ENCODE results near the gene ERGIC1. TPM values are rescaled to one million over a fixed set of nuclear protein-coding genes. Genes with fewer than 3 reads are reported as not detected.

ERGIC1 gene
- total and polyA plus RNA-seq, 10 of the 15 experiments (the other 5 are each of a cell fraction or from before 2014, with no cell fraction given), result 8.8 to 104 (median 76.3) TPM

DNA sequence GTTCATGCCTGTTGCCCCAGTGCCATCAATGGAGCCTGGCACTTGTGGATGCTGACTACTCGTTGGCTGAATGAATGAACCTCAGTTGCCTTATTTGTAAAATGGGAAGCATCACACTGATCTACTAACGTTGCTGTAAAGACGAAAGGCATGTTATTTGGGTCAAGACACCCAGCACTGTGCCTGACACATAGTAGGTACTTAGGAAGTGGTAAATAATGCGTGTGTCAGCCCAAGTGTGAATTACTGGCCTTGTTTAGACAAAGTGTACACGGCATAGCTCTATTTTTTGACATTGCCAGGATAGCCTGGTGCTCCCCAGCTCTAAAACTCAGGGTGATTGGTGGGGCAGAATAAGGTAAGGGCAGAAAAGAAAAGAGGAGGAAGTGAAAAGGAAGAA lies 27.4 kb downstream of the ERGIC1 start:
- H3K36me3 ChIP-seq (ENCODE audit: control insufficient read depth in 2 of 2, insufficient read depth in 2 of 2, low read length in 1 of 2), result peaks cover 0 to 4% of the 10 kb centered on the region in 2 experiments; a peak in 3 of 4 replicates
- no peak overlapping the region for H3K9ac ChIP-seq (ENCODE audit: control insufficient read depth, insufficient read depth, low read length)
- ATAC-seq (no peak), FAIRE-seq (no peak), DNase-seq (ENCODE audit: low read depth, low spot score) (no peak)
- no peak overlapping the region for H2AFZ ChIP-seq (ENCODE audit: control insufficient read depth, low read depth, low read length)
- H3K4me2 ChIP-seq (ENCODE audit: control insufficient read depth, insufficient read depth), result no peak overlapping the region
- WGBS (ENCODE audit: insufficient coverage, insufficient replicate concordance, low lambda C conversion rate, missing lambda C conversion rate), result 97% methylated on average over 5 of the region's 5 CpGs
- no peak overlapping the region for H3K4me3 ChIP-seq
- H3K9me3 ChIP-seq (replicated peaks; ENCODE audit: control insufficient read depth, insufficient read depth, low read length), result no peaks in the 10 kb centered on the region
- ChIA-PET SMC1A (ENCODE audit: uncharacterized antibody, unreplicated experiment) (no interaction called here), RAD21 (ENCODE audit: unreplicated experiment) (no interaction called here), POLR2A (no interaction called here), CTCF (interaction anchor here (1.1 kb wide), 1 partner anchor 10 kb away, joined by 5 read pairs; no protein-coding TSS in a partner anchor)
- in situ Hi-C loops (cut with MboI), result no loop called here
- H3K4me1 ChIP-seq (ENCODE audit: control insufficient read depth, insufficient read depth, low read length), result no peaks in the 10 kb centered on the region
- no TSS peak for BruUV-seq (replicated peaks)
- no peaks in the 10 kb centered on the region; the same call in none of the 2 replicates for H3K79me2 ChIP-seq (ENCODE audit: control insufficient read depth, insufficient read depth, low read length)
- H4K20me1 ChIP-seq (ENCODE audit: control insufficient read depth, insufficient read depth), result no peaks in the 10 kb centered on the region
- H3K27me3 ChIP-seq (replicated peaks in 1 of 2; ENCODE audit: control insufficient read depth in 2 of 2, insufficient read depth in 2 of 2, low read length in 1 of 2), result no peaks in the 10 kb centered on the region
- H3K27ac ChIP-seq (ENCODE audit: control insufficient read depth, insufficient read depth), result no peak overlapping the region
- TF ChIP-seq RFX5 (IDR thresholded peaks at IDR 0.05; ENCODE audit: low read depth, low read length) (no peak), BHLHE40 (IDR thresholded peaks at IDR 0.05; ENCODE audit: borderline replicate concordance in 1 of 2, low read depth in 2 of 2, low read length in 1 of 2) (no peak), BRCA1 (IDR thresholded peaks at IDR 0.05; ENCODE audit: low read depth, low read length) (no peak), IKZF1 (conservative IDR thresholded peaks at IDR 0.05) (no peak), NR2C1 (IDR thresholded peaks at IDR 0.05) (no peak), ZNF217 (IDR thresholded peaks at IDR 0.05) (no peak), TARDBP (IDR thresholded peaks at IDR 0.05; ENCODE audit: borderline replicate concordance) (no peak), ZNF24 (IDR thresholded peaks at IDR 0.05) (no peak), IKZF2 (IDR thresholded peaks at IDR 0.05) (no peak)
- TF ChIP-seq, protein P1, sequence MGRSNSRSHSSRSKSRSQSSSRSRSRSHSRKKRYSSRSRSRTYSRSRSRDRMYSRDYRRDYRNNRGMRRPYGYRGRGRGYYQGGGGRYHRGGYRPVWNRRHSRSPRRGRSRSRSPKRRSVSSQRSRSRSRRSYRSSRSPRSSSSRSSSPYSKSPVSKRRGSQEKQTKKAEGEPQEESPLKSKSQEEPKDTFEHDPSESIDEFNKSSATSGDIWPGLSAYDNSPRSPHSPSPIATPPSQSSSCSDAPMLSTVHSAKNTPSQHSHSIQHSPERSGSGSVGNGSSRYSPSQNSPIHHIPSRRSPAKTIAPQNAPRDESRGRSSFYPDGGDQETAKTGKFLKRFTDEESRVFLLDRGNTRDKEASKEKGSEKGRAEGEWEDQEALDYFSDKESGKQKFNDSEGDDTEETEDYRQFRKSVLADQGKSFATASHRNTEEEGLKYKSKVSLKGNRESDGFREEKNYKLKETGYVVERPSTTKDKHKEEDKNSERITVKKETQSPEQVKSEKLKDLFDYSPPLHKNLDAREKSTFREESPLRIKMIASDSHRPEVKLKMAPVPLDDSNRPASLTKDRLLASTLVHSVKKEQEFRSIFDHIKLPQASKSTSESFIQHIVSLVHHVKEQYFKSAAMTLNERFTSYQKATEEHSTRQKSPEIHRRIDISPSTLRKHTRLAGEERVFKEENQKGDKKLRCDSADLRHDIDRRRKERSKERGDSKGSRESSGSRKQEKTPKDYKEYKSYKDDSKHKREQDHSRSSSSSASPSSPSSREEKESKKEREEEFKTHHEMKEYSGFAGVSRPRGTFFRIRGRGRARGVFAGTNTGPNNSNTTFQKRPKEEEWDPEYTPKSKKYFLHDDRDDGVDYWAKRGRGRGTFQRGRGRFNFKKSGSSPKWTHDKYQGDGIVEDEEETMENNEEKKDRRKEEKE (IDR thresholded peaks at IDR 0.05), result no peak
- TF ChIP-seq, protein P2, sequence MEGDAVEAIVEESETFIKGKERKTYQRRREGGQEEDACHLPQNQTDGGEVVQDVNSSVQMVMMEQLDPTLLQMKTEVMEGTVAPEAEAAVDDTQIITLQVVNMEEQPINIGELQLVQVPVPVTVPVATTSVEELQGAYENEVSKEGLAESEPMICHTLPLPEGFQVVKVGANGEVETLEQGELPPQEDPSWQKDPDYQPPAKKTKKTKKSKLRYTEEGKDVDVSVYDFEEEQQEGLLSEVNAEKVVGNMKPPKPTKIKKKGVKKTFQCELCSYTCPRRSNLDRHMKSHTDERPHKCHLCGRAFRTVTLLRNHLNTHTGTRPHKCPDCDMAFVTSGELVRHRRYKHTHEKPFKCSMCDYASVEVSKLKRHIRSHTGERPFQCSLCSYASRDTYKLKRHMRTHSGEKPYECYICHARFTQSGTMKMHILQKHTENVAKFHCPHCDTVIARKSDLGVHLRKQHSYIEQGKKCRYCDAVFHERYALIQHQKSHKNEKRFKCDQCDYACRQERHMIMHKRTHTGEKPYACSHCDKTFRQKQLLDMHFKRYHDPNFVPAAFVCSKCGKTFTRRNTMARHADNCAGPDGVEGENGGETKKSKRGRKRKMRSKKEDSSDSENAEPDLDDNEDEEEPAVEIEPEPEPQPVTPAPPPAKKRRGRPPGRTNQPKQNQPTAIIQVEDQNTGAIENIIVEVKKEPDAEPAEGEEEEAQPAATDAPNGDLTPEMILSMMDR (IDR thresholded peaks at IDR 0.05 in 2 of 3, conservative IDR thresholded peaks at IDR 0.05 in 1 of 3; ENCODE audit: control insufficient read depth in 2 of 3, extremely low read depth in 1 of 3, insufficient read depth in 1 of 3, low read depth in 3 of 3, low read length in 3 of 3), result no peak
- TF ChIP-seq, protein P3, sequence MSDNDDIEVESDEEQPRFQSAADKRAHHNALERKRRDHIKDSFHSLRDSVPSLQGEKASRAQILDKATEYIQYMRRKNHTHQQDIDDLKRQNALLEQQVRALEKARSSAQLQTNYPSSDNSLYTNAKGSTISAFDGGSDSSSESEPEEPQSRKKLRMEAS (IDR thresholded peaks at IDR 0.05; ENCODE audit: low read depth, low read length), result no peak
- intact Hi-C loops (cut with micrococcal nuclease; ENCODE audit: unreplicated experiment), result no loop called here
